AG10803 (cell line): ENCODE data around the gene PCBD2.

Source experiments
- DNase-seq: peaks from one replicate; pipeline ENCODE4 v3.0.0; 2010; ENCODE audit warnings: low read depth
- H3K4me3 ChIP-seq: 2 replicates; pipeline ENCODE4 v1.5.1; 2011; ENCODE audit warnings: mild to moderate bottlenecking, low read length, control low read depth
- TF ChIP-seq, protein P1 (sequence below): conservative IDR thresholded peaks from 2 replicates; pipeline ENCODE4 v1.5.1; 2011; ENCODE audit warnings: mild to moderate bottlenecking, low read length, control low read depth, inconsistent platforms

The PCBD2 gene

DNA sequence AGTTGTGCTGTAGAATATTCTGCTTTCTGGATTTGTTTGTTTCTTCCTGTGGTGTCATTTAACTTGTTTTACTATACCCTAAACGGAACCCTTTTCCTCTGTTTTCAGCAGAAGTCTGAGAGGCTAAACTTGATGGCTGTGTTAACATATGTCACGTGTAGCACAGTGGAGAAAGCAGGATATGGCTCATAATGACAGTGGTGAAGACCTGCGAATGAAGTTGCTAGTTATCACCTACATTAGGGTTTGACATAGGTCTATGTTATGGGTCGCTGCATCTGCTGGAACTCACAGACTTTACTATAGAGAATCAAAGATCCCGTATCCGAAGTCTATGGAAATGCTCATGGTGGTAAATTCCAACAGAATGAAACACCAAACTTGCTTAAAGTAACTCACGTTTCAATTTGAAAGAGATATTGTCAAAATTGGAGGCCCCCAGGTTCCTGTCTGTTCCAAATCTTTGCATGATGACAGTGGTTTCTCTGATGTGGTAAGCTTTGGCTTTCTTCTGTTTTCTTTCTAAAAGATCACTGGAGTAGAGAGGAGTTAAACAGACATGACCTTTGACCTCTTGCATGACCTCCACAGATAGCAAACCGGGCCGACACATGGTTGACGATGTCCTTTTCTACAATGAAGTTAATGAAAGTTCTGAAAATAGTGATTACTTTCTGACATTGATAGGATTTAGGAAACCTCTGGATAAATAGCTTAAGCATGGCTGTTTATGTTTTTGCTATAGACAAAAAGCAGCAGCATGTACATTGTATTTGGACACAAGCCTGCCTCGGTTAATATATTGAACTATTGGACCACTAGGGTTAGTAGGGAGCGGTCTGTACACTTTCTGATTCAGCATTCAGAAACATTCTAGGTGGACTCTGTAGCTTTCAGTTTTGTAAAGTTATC lies 59.7 kb downstream of the PCBD2 start:
- DNase-seq, result no peak

GRCh38 chr5:134965271-134965825 lies 60.4 kb downstream of the PCBD2 start:
- DNase-seq, result no peak
- no peak overlapping the region for H3K4me3 ChIP-seq
- TF ChIP-seq, protein P1, sequence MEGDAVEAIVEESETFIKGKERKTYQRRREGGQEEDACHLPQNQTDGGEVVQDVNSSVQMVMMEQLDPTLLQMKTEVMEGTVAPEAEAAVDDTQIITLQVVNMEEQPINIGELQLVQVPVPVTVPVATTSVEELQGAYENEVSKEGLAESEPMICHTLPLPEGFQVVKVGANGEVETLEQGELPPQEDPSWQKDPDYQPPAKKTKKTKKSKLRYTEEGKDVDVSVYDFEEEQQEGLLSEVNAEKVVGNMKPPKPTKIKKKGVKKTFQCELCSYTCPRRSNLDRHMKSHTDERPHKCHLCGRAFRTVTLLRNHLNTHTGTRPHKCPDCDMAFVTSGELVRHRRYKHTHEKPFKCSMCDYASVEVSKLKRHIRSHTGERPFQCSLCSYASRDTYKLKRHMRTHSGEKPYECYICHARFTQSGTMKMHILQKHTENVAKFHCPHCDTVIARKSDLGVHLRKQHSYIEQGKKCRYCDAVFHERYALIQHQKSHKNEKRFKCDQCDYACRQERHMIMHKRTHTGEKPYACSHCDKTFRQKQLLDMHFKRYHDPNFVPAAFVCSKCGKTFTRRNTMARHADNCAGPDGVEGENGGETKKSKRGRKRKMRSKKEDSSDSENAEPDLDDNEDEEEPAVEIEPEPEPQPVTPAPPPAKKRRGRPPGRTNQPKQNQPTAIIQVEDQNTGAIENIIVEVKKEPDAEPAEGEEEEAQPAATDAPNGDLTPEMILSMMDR, result no peak

More for the DNA sequence above, 59.7 kb downstream of the PCBD2 start:
- H3K4me3 ChIP-seq, result no peak overlapping the region
- TF ChIP-seq, protein P1, result no peak

DNA sequence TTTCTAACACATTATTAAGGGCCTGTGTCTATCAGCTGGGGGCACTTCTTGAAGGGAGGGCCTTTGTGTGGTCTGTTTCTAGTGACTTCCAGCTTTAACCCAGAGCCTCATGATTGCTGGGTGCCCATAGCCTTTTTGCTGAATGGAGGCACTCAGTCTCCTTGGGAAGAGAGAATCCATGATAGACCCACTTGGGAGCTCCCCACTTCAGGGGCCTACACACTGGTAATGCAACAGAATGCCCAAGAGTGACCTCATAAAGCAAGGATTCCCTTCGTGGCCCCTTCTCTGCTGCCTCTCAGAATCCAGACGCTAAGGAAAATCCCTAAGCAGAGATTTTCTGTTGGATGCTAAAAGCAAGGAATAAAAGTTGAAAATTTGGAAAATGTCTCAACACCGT lies 62.7 kb downstream of the PCBD2 start, which contains the start of gene CATSPER3:
Gene CATSPER3 (plus strand): TSS at position 301 of the 400 bp plus-strand sequence. CDS start 85 bp downstream, at position 386.
- TF ChIP-seq, protein P1, result no peak
- no peak within 1 kb of the TSS for H3K4me3 ChIP-seq

GRCh38 chr5:134968055-134968454 lies 63.1 kb downstream of the PCBD2 start:
- no peak overlapping the region for H3K4me3 ChIP-seq

More for the DNA sequence above, 62.7 kb downstream of the PCBD2 start, which contains the start of gene CATSPER3:
- no peak for DNase-seq

GRCh38 chr5:134969166-134969565 lies 64.2 kb downstream of the PCBD2 start:
- DNase-seq, result no peak
- TF ChIP-seq, protein P1, result no peak
- no peak overlapping the region for H3K4me3 ChIP-seq

More at GRCh38 chr5:134968055-134968454, 63.1 kb downstream of the PCBD2 start:
- TF ChIP-seq, protein P1, result no peak
- no peak for DNase-seq

GRCh38 chr5:134975078-134975715 lies 70.3 kb downstream of the PCBD2 start:
- no peak overlapping the region for H3K4me3 ChIP-seq
- TF ChIP-seq, protein P1, result no peak
- peak; percentile 6 for DNase-seq
